GM12892 (cell line): Measurements from ENCODE around the gene GNAL.

Experiments
- POLR2A ChIP-seq: IDR thresholded peaks from 2 replicates; pipeline ENCODE4 v1.6.1; 2011; ENCODE audit warnings: low read depth, low read length, control low read depth
- POLR2AphosphoS5 ChIP-seq: IDR thresholded peaks from 2 replicates; pipeline ENCODE4 v1.6.1; 2011; ENCODE audit warnings: low read depth, low read length, control low read depth

DNA sequence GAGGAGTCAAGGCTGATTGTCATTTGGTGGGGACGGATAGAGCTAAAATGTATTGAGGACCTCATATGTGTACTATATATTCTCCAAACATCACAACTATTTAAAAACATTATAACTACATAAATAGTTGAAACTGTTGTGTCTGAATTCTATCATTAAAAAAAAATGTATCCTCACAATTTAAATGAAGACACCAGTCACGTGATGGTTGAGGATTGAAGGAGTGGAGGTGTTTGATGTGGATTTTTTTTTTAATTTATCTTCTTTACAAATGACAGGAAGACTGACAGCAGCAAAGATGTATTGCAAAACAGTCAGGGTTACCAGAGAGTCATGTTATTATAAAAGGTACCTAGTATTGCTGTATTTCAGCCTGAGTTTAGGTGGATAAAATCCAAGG lies 30.0 kb downstream of the GNAL start:
- no peak for TF ChIP-seq POLR2A
- TF ChIP-seq POLR2AphosphoS5 = no peak
